HG02885 (cell line): ENCODE measurements around the gene MACROD2.

Source experiments
- ATAC-seq: cut with Tn5 transposase; IDR thresholded peaks from one replicate; pipeline ENCODE4 v1.9.1; 2021; ENCODE audit warnings: mild to moderate bottlenecking; ENCODE audit not compliant: unreplicated experiment, poor library complexity

Gene MACROD2

DNA sequence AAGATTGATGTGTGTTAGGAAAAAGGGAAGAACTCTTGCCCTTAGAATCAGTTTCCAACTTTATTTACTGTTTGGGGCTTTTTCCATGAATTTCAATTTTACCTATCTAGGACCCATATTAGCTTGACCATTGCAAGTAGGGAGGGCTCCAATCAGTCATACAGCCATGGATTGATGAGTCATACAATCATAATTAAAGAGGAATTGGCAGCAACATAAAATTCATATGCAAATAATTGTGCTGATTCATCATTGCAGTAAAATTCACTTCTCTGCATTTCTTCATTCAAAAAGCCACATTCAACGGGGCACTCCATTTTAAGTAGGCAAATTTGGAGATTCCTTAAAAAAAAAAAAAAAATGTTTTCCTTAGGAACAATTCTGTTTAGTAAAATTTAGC is 1561.6 kb downstream of the MACROD2 start:
- no peak for ATAC-seq

- no peak for ATAC-seq
These were observed 1565.8 kb downstream of the MACROD2 start for GRCh38 chr20:15561070-15561569.

GRCh38 chr20:15561707-15562404 is 1566.5 kb downstream of the MACROD2 start:
- no peak for ATAC-seq

- no peak for ATAC-seq
These were observed 1568.5 kb downstream of the MACROD2 start for GRCh38 chr20:15563836-15564235.

DNA sequence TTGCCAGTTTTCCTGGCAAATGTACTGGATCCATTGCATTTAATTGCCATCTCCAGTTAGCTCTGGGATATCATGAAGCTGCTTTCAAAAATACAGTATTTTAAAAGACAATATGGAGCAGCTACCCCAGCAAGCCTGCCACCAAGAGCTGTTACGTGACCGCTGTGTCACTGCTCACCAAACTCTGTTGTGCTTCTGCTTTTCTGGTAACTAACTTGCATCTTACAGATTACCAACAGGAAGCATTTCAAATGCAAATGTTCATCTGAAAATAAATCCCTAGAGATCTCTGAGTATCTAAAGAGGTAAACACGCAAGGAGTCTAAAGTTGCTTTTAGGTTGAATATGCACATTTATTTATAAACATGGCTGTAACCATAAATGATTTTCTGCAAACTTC is 1569.7 kb downstream of the MACROD2 start:
- peak; percentile 95 for ATAC-seq

- ATAC-seq, result no peak
These were observed 1570.5 kb downstream of the MACROD2 start for GRCh38 chr20:15565786-15566185.

DNA sequence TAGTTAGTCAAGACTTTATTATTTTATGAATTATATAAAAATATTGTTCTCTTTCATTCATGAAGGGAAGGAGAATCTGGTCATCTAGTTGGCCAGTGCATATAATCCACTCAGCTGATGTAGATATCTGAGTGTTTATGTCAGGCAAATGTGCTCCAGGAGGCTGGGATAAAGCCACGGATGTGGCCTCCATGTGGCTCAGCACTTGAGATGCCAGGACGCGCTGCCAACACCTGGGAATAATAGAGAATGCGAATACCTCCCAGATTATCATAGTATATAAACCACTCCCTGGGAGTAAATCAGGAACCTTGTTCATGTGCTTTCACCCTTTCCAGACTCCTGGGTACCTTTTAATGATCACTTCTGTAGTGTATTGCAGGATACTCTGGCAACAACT is 1571.9 kb downstream of the MACROD2 start:
- no peak for ATAC-seq

DNA sequence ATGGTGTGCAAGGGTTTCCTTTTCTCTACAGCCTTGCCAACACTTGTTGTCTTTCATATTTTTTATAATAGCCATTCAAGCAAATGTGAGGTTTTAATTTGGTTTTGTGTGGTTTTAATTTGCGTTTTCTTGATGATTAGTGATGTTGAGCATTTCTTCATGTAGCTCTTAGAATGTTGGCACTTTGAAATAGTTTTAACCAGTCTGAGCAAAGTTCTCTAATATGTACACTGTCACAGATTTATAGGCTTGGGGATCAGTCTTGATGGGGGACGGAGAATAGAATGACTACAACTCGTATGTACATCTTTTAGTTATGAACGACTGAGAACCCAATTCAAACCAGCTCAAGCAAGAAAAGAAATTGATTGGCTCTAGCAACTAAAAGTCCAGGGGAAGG is 1574.8 kb downstream of the MACROD2 start:
- ATAC-seq, result no peak

GRCh38 chr20:15571056-15571455 is 1575.7 kb downstream of the MACROD2 start:
- no peak for ATAC-seq

GRCh38 chr20:15575255-15575654 is 1579.9 kb downstream of the MACROD2 start:
- no peak for ATAC-seq

- ATAC-seq, result no peak
These were observed 1581.1 kb downstream of the MACROD2 start for GRCh38 chr20:15576411-15576810.

GRCh38 chr20:15578113-15578512 is 1582.8 kb downstream of the MACROD2 start:
- no peak for ATAC-seq

GRCh38 chr20:15579688-15580087 is 1584.4 kb downstream of the MACROD2 start:
- no peak for ATAC-seq

DNA sequence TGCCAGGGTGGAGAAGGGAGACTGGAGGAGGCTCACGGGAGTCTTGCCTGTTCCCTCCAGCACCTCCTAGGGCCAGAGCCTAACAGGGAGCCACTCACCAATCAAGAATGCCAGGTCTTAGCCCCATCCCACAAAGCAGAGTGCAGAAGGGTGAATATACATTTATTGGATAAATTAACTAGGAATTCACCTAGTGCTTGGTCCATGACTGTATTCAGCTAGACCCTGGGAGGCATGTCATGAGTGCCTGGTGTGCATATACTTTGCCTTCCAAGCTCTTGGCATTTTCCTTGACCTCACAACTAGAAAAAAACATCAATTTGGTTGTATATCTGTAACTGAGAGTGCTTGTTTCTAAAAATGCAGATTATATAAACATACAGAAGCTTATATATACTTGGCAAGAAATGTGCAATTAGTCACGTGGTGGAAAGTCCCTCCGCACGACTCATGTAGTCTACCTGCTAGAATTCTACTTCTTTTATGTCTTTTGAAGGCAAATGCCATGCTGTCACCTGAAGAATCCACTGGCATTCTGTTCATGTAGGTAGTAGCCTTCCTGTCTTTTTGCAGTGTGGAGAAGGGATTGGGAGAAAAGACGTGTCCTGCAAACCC is 1586.9 kb downstream of the MACROD2 start:
- no peak for ATAC-seq

- no peak for ATAC-seq
These were observed 1589.2 kb downstream of the MACROD2 start for GRCh38 chr20:15584507-15584906.

DNA sequence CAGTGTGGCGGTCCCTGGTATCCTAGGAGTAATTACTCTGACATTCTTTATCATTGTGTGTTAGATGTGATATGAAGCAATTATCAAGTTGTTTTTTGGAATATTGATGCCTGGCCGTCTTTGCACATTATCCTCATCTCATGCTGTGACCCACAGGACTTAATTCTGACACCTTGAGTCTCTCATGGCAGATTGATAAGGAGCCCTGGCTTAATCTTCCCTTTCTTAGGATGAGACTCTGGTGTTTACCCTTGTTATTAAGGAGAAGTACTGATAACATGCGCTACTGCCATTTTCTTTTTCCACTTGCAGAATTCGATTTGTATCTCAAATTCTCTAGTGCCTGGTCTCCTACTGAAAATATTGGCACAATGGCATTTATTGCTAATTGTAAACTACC is 1597.8 kb downstream of the MACROD2 start:
- no peak for ATAC-seq

- ATAC-seq, result no peak
These were observed 1598.9 kb downstream of the MACROD2 start for GRCh38 chr20:15594158-15594695.

- ATAC-seq, result no peak
These were observed 1601.0 kb downstream of the MACROD2 start for GRCh38 chr20:15596220-15596890.

DNA sequence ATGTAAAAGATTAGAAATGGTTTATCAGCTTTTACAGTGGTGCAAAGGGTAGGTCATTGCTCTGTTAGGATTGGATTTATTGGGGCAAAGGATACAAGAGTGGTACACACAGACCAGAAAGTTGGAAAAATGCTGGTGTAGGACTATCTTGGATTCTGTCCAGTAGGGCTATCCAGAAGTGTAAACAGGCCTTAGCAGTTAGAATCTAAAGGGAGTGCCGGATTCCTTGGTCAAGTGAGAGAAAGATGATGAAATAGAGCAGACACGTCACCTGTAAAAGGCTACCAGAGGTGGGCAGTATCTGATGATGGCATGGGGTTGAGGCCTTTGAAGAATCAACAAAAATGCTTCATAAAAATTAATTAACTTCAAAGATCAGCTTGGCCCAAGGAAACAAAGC is 1602.0 kb downstream of the MACROD2 start:
- no peak for ATAC-seq

GRCh38 chr20:15599961-15600360 is 1604.6 kb downstream of the MACROD2 start:
- no peak for ATAC-seq

DNA sequence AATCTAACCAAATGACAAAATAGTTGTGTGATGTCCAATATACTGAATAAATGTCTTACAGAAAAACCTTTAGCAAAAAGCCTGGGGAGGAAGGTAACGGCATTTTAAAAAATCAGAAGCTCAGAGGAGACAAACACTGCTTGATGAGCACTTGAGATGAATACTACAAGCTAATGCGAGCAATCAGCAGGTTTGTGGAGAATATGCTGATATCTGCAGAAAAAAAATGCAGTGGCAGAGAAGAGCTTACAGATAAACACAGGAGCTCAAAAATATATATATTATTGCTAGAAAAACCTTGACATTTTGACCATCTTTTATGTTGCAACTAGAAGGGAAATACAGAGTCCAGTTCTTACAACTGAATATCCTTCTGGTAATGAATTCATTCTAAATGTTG is 1605.2 kb downstream of the MACROD2 start:
- ATAC-seq, result no peak
